Natural killer cell (primary cell): ENCODE data around the gene SFTPB. TPM values are rescaled to one million over a fixed set of nuclear protein-coding genes. Genes with fewer than 3 reads are reported as not detected.
"Not testable (repeated sequence)": the region's sequence is repeated elsewhere in the genome, so short reads cannot be mapped to it uniquely, and the experiment has no call there.

Source experiments
- ATAC-seq, 3 donors: fragments of 150-1000 bp in 2 of 3; fragments of 200-7000 bp in 1 of 3; cut with Tn5 transposase; 1 replicate in 1 of 3; 2 replicates in 2 of 3; pipeline ENCODE4 v1.10.0; 2021; ENCODE audit warnings: mild to moderate bottlenecking in 2 of 3, moderate library complexity in 2 of 3
- DNase-seq, 2 donors: peaks; one replicate each; pipeline versions ENCODE4 v3.0.0 to v3.0.0-alpha.2; 2013 to 2021; ENCODE audit warnings: mixed read lengths in 1 of 2
- H3K27ac ChIP-seq: one replicate; pipeline ENCODE4 v1.5.1; 2013; ENCODE audit warnings: mild to moderate bottlenecking, low read length
- H3K27me3 ChIP-seq: one replicate; pipeline ENCODE4 v1.6.1; 2013; ENCODE audit warnings: low read length; ENCODE audit not compliant: control insufficient read depth, insufficient read depth
- H3K36me3 ChIP-seq: one replicate; pipeline ENCODE4 v1.6.1; 2013; ENCODE audit warnings: low read length; ENCODE audit not compliant: control insufficient read depth, insufficient read depth
- H3K4me1 ChIP-seq: one replicate; pipeline ENCODE4 v1.6.1; 2013; ENCODE audit warnings: low read length; ENCODE audit not compliant: control insufficient read depth, insufficient read depth
- H3K4me3 ChIP-seq: one replicate; pipeline ENCODE4 v1.5.1; 2013; ENCODE audit warnings: low read length
- H3K9me3 ChIP-seq: one replicate; pipeline ENCODE4 v1.6.1; 2013; ENCODE audit warnings: low read length; ENCODE audit not compliant: control insufficient read depth, insufficient read depth
- H3K27ac Mint-ChIP-seq, 2 donors: one replicate each; pipeline ENCODE4 v1.8.0; 2022; ENCODE audit warnings: mild to moderate bottlenecking in 2 of 2, mixed read lengths in 2 of 2, moderate library complexity in 1 of 2
- H3K27me3 Mint-ChIP-seq, 2 donors: one replicate each; pipeline ENCODE4 v1.8.0; 2022; ENCODE audit warnings: low read depth in 2 of 2, mixed read lengths in 2 of 2
- H3K36me3 Mint-ChIP-seq: one replicate; pipeline ENCODE4 v1.8.0; 2022; ENCODE audit warnings: mixed read lengths
- H3K4me1 Mint-ChIP-seq, 2 donors: one replicate each; pipeline ENCODE4 v1.8.0; 2022; ENCODE audit warnings: mixed read lengths in 2 of 2
- H3K4me3 Mint-ChIP-seq: one replicate; pipeline ENCODE4 v1.8.0; 2022; ENCODE audit warnings: mild to moderate bottlenecking, moderate library complexity, mixed read lengths
- H3K9me3 Mint-ChIP-seq, 2 donors: one replicate each; pipeline ENCODE4 v1.8.0; 2022; ENCODE audit warnings: mixed read lengths in 2 of 2
- WGBS: methylation state at CpG from one replicate; pipeline ENCODE4 v1.1.7; 2013; ENCODE audit warnings: missing lambda C conversion rate; ENCODE audit not compliant: insufficient coverage; 5-methylcytosine and 5-hydroxymethylcytosine counted together
- intact Hi-C: fragments of 100-400 bp; cut with micrococcal nuclease; formaldehyde crosslinking; loops from one replicate; pipeline ENCODE4 v1.14.2; 2022
- total RNA-seq, 4 donors: library from RNA; stranded (reverse); fragments of 120-200 nt in 1 of 4; gene quantifications; one replicate each; pipeline versions ENCODE4 v1.2.3 to v1.2.4, GENCODE V29; 2013 to 2022
- TF ChIP-seq, protein P1 (sequence below): fragments of 200-600 bp; IDR thresholded peaks from one replicate; pipeline ENCODE4 v1.8.0; 2022; ENCODE audit warnings: antibody characterized with exemption

The SFTPB gene
- total RNA-seq, 3 donors from 2014 or later (not counting 1 experiment from before 2014, with no cell fraction given): not detected

DNA sequence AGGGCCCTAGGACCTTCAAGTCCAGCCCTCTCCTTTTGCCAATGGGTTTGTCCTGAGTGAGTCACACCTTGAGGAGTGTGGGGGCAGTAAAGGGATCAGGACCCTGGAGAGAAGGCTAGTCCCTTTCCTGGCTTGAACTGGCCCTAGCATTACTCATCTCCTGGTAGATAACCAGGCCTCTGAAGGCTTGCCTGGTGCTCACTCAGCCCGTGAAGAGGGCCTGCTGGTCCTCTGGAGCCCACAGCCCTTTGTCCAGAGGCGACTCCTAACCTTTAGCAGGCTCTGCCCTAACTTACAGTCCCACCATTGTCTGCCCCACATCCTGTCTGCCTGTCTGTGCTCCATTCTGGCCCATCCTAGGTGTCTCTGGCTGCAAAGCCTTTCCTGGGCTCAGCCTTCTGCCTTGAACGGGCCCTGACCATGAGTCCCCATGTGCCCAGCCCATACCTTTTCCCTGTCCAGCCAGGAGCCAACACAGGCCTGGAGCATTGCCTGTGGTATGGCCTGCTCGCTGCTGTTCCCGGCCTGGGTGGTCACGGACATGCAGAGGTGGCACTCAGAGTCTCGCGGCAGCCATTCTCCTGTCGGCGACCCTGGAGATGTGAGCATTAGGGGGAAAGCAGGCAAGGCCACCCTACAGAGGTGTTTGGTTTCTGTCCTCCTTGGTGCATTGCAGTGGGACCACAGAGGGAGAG lies 5.0 kb downstream of the SFTPB start:
- Histone ChIP-seq H3K27me3 (no peaks in the 10 kb centered on the region), H3K9me3 (no peaks in the 10 kb centered on the region), H3K36me3 (no peaks in the 10 kb centered on the region), H3K27ac (no peak overlapping the region), H3K4me3 (no peak overlapping the region), H3K4me1 (peaks cover 17% of the 10 kb centered on the region)
- Mint-ChIP-seq H3K27ac (no peak overlapping the region), H3K4me1 (peaks cover 8 to 13% of the 10 kb centered on the region in 2 donors), H3K36me3 (no peaks in the 10 kb centered on the region), H3K4me3 (no peak overlapping the region), H3K9me3 (no peaks in the 10 kb centered on the region), H3K27me3 (peaks cover 0 to 2% of the 10 kb centered on the region in 2 donors)
- 91% methylated on average over 10 of the region's 10 CpGs for WGBS
- intact Hi-C loops: no loop called here
- ATAC-seq (no peak), DNase-seq (no peak)
- TF ChIP-seq, protein P1, sequence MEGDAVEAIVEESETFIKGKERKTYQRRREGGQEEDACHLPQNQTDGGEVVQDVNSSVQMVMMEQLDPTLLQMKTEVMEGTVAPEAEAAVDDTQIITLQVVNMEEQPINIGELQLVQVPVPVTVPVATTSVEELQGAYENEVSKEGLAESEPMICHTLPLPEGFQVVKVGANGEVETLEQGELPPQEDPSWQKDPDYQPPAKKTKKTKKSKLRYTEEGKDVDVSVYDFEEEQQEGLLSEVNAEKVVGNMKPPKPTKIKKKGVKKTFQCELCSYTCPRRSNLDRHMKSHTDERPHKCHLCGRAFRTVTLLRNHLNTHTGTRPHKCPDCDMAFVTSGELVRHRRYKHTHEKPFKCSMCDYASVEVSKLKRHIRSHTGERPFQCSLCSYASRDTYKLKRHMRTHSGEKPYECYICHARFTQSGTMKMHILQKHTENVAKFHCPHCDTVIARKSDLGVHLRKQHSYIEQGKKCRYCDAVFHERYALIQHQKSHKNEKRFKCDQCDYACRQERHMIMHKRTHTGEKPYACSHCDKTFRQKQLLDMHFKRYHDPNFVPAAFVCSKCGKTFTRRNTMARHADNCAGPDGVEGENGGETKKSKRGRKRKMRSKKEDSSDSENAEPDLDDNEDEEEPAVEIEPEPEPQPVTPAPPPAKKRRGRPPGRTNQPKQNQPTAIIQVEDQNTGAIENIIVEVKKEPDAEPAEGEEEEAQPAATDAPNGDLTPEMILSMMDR: no peak

DNA sequence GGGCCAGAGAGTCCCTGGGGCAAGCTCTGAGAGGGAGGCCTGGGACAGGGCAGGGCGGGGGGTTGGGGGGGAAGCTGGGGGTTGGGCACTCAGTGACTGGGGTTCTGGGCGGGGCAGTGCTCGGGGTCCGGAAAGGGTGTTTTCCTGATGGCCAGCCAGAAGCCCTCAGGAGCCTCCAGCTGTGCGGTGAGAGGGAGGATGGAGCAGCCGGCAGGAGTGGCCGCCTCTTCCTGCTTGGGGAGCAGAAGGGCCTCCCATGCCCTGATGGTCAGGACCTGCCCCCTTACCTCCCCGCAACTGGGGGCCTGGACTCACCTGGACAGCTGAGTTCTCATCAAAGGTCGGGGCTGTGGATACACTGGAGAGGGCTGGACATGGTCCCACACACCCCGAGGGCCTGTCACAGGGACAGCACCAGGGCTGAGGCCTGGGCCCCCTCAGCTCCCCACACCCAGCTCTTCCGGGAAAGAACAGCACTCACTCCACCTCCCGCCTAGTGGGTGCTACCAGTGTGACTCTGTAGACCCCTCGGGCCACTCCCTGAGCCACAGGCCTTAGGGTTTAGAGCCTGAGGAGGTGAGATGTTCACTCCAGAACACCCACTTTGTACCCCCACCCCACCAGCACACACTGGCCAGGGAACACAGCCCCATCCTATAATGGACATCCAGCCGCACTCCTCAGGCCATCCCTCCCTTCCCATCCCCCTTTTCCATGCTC lies 6.7 kb downstream of the SFTPB start:
- H3K27ac Mint-ChIP-seq: no peak overlapping the region
- intact Hi-C loops: no loop called here
- H3K27ac ChIP-seq: no peak overlapping the region
- no peaks in the 10 kb centered on the region for H3K9me3 ChIP-seq
- no peaks in the 10 kb centered on the region for H3K9me3 Mint-ChIP-seq
- TF ChIP-seq, protein P1: no peak
- no peaks in the 10 kb centered on the region for H3K27me3 ChIP-seq
- WGBS: 90% methylated on average over 14 of the region's 14 CpGs
- peaks cover 0 to 3% of the 10 kb centered on the region in 2 donors for H3K27me3 Mint-ChIP-seq
- H3K4me1 ChIP-seq: peaks cover 15% of the 10 kb centered on the region
- DNase-seq (no peak), ATAC-seq (no peak)
- H3K36me3 Mint-ChIP-seq: no peaks in the 10 kb centered on the region
- H3K4me3 ChIP-seq: no peak overlapping the region
- peaks cover 8 to 11% of the 10 kb centered on the region in 2 donors for H3K4me1 Mint-ChIP-seq
- no peak overlapping the region for H3K4me3 Mint-ChIP-seq
- H3K36me3 ChIP-seq: peaks cover 2% of the 10 kb centered on the region

DNA sequence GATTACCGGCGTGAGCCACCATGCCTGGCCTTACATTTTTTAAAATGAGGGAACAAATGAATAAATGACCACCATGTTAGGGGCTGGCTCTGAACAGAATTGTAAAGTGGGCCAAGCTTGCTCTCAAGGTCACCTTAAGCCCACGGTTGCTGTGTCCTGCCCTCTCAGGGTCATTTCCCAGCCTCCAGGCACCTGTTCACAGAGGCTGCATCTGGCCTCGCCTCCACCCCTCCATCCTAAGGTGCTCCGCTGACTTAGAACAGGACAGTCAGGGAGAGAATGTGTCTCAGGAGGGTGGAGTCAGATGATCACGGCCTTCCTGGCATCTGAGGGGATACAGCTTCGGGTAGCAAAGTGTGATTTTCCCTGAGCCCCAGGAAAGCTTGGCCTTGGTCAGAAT lies 7.3 kb downstream of the SFTPB start:
- Histone ChIP-seq H3K4me3 (no peak overlapping the region), H3K4me1 (peaks cover 15% of the 10 kb centered on the region), H3K9me3 (no peaks in the 10 kb centered on the region), H3K27me3 (no peaks in the 10 kb centered on the region), H3K27ac (no peak overlapping the region), H3K36me3 (peaks cover 4% of the 10 kb centered on the region)
- H3K27ac Mint-ChIP-seq: no peak overlapping the region
- no peaks in the 10 kb centered on the region for H3K9me3 Mint-ChIP-seq
- ATAC-seq (no peak), DNase-seq (no peak)
- no peak overlapping the region for H3K4me3 Mint-ChIP-seq
- 97% methylated on average over 7 of the region's 7 CpGs for WGBS
- TF ChIP-seq, protein P1: no peak
- peaks cover 8 to 9% of the 10 kb centered on the region in 2 donors for H3K4me1 Mint-ChIP-seq
- H3K27me3 Mint-ChIP-seq: peaks cover 0 to 3% of the 10 kb centered on the region in 2 donors
- intact Hi-C loops: no loop called here
- no peaks in the 10 kb centered on the region for H3K36me3 Mint-ChIP-seq

DNA sequence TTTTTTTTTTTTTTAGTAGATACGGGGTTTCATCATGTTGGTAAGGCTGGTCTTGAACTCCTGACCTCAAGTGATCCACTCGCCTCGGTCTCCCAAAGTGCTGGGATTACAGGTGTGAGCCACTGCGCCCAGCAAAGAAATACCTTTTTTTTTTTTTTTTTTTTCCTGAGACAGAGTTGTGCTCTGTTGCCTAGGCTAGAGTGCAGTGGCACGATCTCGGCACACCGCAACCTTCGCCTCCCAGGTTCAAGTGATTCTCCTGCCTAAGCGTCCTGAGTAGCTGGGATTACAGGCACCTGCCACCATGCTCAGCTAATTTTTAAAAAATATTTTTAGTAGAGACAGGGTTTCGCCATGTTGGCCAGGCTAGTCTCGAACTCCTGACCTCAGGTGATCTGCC lies 7.7 kb downstream of the SFTPB start:
- DNase-seq, H3K4me3 ChIP-seq, H3K9me3 ChIP-seq, H3K36me3 ChIP-seq, intact Hi-C loops, H3K9me3 Mint-ChIP-seq, H3K4me3 Mint-ChIP-seq, H3K4me1 Mint-ChIP-seq, H3K27ac Mint-ChIP-seq, H3K27me3 Mint-ChIP-seq, H3K27me3 ChIP-seq, ATAC-seq, H3K27ac ChIP-seq, H3K36me3 Mint-ChIP-seq: not testable (repeated sequence)
- 99% methylated on average over 10 of the region's 11 CpGs for WGBS
- peaks cover 15% of the 10 kb centered on the region for H3K4me1 ChIP-seq
